ENCODE results near the gene GIPR. TPM values are rescaled to one million over a fixed set of nuclear protein-coding genes. Genes with fewer than 3 reads are reported as not detected.

Gene GIPR
- total RNA-seq, 1 donor = not detected

GRCh38 chr19:45646345-45646698 lies 21.7 kb upstream of the GIPR start:
- TF ChIP-seq CTCF (IDR thresholded peaks at IDR 0.05; ENCODE audit: insufficient read depth, low read depth, low read length) = no peak
- H3K4me3 ChIP-seq (ENCODE audit: low read depth, low read length) = peak overlapping the region; percentile 62

GRCh38 chr19:45650722-45651121 lies 17.3 kb upstream of the GIPR start:
- no peak overlapping the region for H3K4me3 ChIP-seq (ENCODE audit: low read depth, low read length)
- no peak for DNase-seq (ENCODE audit: low read depth)
- no peak for TF ChIP-seq CTCF (IDR thresholded peaks at IDR 0.05; ENCODE audit: insufficient read depth, low read depth, low read length)

More at GRCh38 chr19:45646345-45646698, 21.7 kb upstream of the GIPR start:
- DNase-seq (ENCODE audit: low read depth) = no peak

- TF ChIP-seq CTCF (IDR thresholded peaks at IDR 0.05; ENCODE audit: insufficient read depth, low read depth, low read length) = no peak
- peak; percentile 16 for DNase-seq (ENCODE audit: low read depth)
- H3K4me3 ChIP-seq (ENCODE audit: low read depth, low read length) = no peak overlapping the region
Measured at GRCh38 chr19:45653634-45654033, 14.4 kb upstream of the GIPR start.

GRCh38 chr19:45655073-45655472 lies 12.9 kb upstream of the GIPR start:
- TF ChIP-seq CTCF (IDR thresholded peaks at IDR 0.05; ENCODE audit: insufficient read depth, low read depth, low read length) = no peak
- H3K4me3 ChIP-seq (ENCODE audit: low read depth, low read length) = no peak overlapping the region
- no peak for DNase-seq (ENCODE audit: low read depth)

- H3K4me3 ChIP-seq (ENCODE audit: low read depth, low read length) = no peak overlapping the region
- DNase-seq (ENCODE audit: low read depth) = no peak
- no peak for TF ChIP-seq CTCF (IDR thresholded peaks at IDR 0.05; ENCODE audit: insufficient read depth, low read depth, low read length)
Measured at GRCh38 chr19:45657520-45658167, 10.4 kb upstream of the GIPR start.

GRCh38 chr19:45659096-45659729 lies 8.8 kb upstream of the GIPR start:
- no peak for DNase-seq (ENCODE audit: low read depth)
- H3K4me3 ChIP-seq (ENCODE audit: low read depth, low read length) = no peak overlapping the region
- no peak for TF ChIP-seq CTCF (IDR thresholded peaks at IDR 0.05; ENCODE audit: insufficient read depth, low read depth, low read length)

Measured in fibroblast of villous mesenchyme (primary cell).